Loucy (cell line): ENCODE data around the gene RHOB.

Experiments used
- CTCF ChIP-seq: fragments of 200-600 bp; sonication (generic); conservative IDR thresholded peaks from 2 replicates; pipeline ENCODE4 v1.5.1; 2014; ENCODE audit warnings: mild to moderate bottlenecking, antibody characterized with exemption, low read length
- EZH2phosphoT487 ChIP-seq: fragments of 200-600 bp; IDR thresholded peaks from 2 replicates; pipeline ENCODE4 v1.6.1; 2018; ENCODE audit warnings: antibody characterized with exemption, mild to moderate bottlenecking, moderate library complexity, borderline replicate concordance

DNA sequence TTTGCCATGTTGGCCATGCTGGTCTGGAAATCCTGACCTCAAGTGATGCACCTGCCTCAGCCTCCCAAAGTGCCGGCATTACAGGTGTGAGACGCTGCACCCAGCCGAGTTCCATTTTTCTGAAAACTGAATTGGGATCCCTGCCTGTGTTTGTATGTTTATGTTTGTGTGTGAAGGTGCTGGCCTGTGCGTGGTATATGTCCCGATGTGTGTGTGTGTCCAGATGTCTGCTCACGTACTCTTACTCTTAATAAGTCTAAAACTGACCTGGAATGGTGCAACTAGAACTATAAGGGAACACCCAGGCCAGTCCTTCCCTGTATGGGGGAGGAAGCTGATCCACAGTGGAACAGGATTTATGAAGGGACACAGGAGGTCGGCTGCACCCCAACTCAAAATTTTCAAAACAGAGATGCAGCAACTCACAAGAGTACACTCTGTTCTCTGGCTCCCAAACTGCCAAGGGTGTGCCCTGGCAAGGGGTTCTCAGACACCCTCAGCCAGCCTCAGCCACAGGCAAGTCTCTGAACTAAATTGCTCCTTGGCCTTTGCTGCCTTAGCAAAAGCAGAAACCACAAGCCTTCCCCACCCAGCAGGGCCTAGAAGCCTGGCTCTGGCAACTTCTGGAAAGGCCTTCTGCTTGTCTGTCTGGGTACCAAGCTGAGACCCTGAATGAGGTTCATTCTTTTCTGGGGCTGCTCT, 36.5 kb downstream of the RHOB start:
- TF ChIP-seq CTCF (no peak), EZH2phosphoT487 (no peak)
